Fibroblast of lung (primary cell): ENCODE results near the gene ZFR. TPM values are rescaled to one million over a fixed set of nuclear protein-coding genes. Genes with fewer than 3 reads are reported as not detected.

Experiments used
- DNase-seq, 2 donors: peaks; one replicate each; pipeline versions ENCODE4 v3.0.0 to v3.0.0-alpha.2; 2010; ENCODE audit warnings: low read depth in 2 of 2
- H2AFZ ChIP-seq: 2 replicates; pipeline ENCODE4 v1.5.1; 2012; ENCODE audit warnings: low read length, control low read depth, inconsistent platforms
- H3K27ac ChIP-seq: 2 replicates; pipeline ENCODE4 v1.5.1; 2011; ENCODE audit warnings: low read length, control low read depth; ENCODE audit not compliant: insufficient read depth
- H3K27me3 ChIP-seq: 2 replicates; pipeline ENCODE4 v1.5.1; 2011; ENCODE audit warnings: mild to moderate bottlenecking, low read length; ENCODE audit not compliant: control insufficient read depth, insufficient read depth
- H3K36me3 ChIP-seq: 2 replicates; pipeline ENCODE4 v1.5.1; 2011; ENCODE audit warnings: low read length; ENCODE audit not compliant: control insufficient read depth, insufficient read depth
- H3K4me1 ChIP-seq: 2 replicates; pipeline ENCODE4 v1.5.1; 2011; ENCODE audit warnings: low read length; ENCODE audit not compliant: control insufficient read depth, insufficient read depth; ENCODE audit errors: extremely low read depth
- H3K4me2 ChIP-seq: 2 replicates; pipeline ENCODE4 v1.5.1; 2011; ENCODE audit warnings: low read length, control low read depth; ENCODE audit not compliant: insufficient read depth; ENCODE audit errors: extremely low read depth
- H3K4me3 ChIP-seq, 4 experiments: fragments of 200-600 bp in 1 of 4; sonication (generic) in 1 of 4; replicated peaks in 1 of 4; 2 replicates each; pipeline ENCODE4 v1.5.1; 2011 to 2016; ENCODE audit warnings: low read length in 4 of 4, low read depth in 3 of 4, mild to moderate bottlenecking in 3 of 4, control low read depth in 2 of 4, inconsistent platforms in 1 of 4, mixed read lengths in 1 of 4; ENCODE audit not compliant: insufficient read depth in 1 of 4; ENCODE audit errors: control extremely low read depth in 1 of 4
- H3K79me2 ChIP-seq: 2 replicates; pipeline ENCODE4 v1.5.1; 2012; ENCODE audit warnings: mild to moderate bottlenecking, low read length, inconsistent platforms; ENCODE audit not compliant: control insufficient read depth, insufficient read depth
- H3K9ac ChIP-seq: 2 replicates; pipeline ENCODE4 v1.5.1; 2011; ENCODE audit warnings: mild to moderate bottlenecking, low read length, control low read depth; ENCODE audit not compliant: insufficient read depth
- H3K9me3 ChIP-seq: 2 replicates; pipeline ENCODE4 v1.5.1; 2012; ENCODE audit warnings: low read depth, low read length; ENCODE audit not compliant: control insufficient read depth, insufficient read depth
- H4K20me1 ChIP-seq: 2 replicates; pipeline ENCODE4 v1.5.1; 2011; ENCODE audit warnings: low read length; ENCODE audit not compliant: control insufficient read depth, insufficient read depth; ENCODE audit errors: extremely low read depth
- EZH2 ChIP-seq: IDR thresholded peaks from 2 replicates; pipeline ENCODE4 v1.5.1; 2012; ENCODE audit warnings: low read length, control low read depth, mild to moderate bottlenecking; ENCODE audit errors: missing control alignments
- polyA plus RNA-seq, 2 donors: library from polyadenylated mRNA; depleted of rRNA in 1 of 2; stranded (reverse) in 1 of 2; unstranded in 1 of 2; fragments of >200 nt; gene quantifications; 2 replicates each; pipeline ENCODE4 v1.2.1, GENCODE V29; 2011 to 2012; ENCODE audit warnings: missing spikeins in 1 of 2
- total RNA-seq: library from RNA; depleted of rRNA; stranded (reverse); fragments of >200 nt; gene quantifications from 2 replicates; pipeline ENCODE4 v1.2.1, GENCODE V29; 2014
- TF ChIP-seq, protein P1 (sequence below), 2 donors: IDR thresholded peaks in 1 of 2; conservative IDR thresholded peaks in 1 of 2; 1 replicate in 1 of 2; 2 replicates in 1 of 2; pipeline ENCODE4 v1.5.1; 2011 to 2012; ENCODE audit warnings: low read length in 2 of 2, control low read depth in 1 of 2, inconsistent platforms in 1 of 2, low read depth in 1 of 2, mild to moderate bottlenecking in 1 of 2

Gene ZFR
- total and polyA plus RNA-seq, 2 donors (not counting 1 experiment from before 2014, with no cell fraction given) = 56.8 to 113 TPM

- Histone ChIP-seq H3K4me3 (no peak overlapping the region), H3K27ac (no peak overlapping the region), H3K9ac (no peak overlapping the region), H3K79me2 (no peaks in the 10 kb centered on the region), H3K4me2 (no peak overlapping the region), H3K27me3 (no peaks in the 10 kb centered on the region), H4K20me1 (no peaks in the 10 kb centered on the region), H3K9me3 (no peaks in the 10 kb centered on the region), H3K4me1 (no peaks in the 10 kb centered on the region), H2AFZ (no peak overlapping the region), H3K36me3 (no peaks in the 10 kb centered on the region)
- DNase-seq = peak in 1 of 2 donors; percentile 8
- TF ChIP-seq, protein P1, sequence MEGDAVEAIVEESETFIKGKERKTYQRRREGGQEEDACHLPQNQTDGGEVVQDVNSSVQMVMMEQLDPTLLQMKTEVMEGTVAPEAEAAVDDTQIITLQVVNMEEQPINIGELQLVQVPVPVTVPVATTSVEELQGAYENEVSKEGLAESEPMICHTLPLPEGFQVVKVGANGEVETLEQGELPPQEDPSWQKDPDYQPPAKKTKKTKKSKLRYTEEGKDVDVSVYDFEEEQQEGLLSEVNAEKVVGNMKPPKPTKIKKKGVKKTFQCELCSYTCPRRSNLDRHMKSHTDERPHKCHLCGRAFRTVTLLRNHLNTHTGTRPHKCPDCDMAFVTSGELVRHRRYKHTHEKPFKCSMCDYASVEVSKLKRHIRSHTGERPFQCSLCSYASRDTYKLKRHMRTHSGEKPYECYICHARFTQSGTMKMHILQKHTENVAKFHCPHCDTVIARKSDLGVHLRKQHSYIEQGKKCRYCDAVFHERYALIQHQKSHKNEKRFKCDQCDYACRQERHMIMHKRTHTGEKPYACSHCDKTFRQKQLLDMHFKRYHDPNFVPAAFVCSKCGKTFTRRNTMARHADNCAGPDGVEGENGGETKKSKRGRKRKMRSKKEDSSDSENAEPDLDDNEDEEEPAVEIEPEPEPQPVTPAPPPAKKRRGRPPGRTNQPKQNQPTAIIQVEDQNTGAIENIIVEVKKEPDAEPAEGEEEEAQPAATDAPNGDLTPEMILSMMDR (conservative IDR thresholded peaks at IDR 0.05 in 1 of 2, IDR thresholded peaks at IDR 0.05 in 1 of 2; ENCODE audit: low read depth in 1 of 2, low read length in 2 of 2) = no peak
- TF ChIP-seq EZH2 = no peak
Observed at GRCh38 chr5:32343058-32343672, 101.4 kb downstream of the ZFR start.

DNA sequence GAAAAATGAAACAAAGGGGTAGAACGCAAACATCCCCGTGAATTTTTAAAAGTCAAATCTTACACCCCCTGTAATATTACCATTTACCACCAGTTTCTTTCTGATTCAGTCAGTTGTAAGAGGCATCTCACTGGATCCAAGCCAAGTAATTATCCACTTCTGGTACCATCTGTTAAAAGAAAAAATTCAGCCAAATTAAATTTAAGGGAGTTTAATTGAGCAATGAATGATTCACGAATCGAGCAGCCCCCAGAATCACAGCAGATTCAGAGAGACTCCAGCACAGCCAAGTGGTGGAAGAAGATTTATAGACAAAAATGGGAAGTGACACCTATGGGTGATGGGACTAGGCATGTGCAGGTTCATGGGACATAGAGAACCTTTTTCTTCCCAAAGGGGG is 101.9 kb downstream of the ZFR start:
- no peaks in the 10 kb centered on the region for H3K9me3 ChIP-seq
- H4K20me1 ChIP-seq = no peaks in the 10 kb centered on the region
- H3K27me3 ChIP-seq = no peaks in the 10 kb centered on the region
- no peak overlapping the region for H3K4me3 ChIP-seq
- no peak overlapping the region for H3K27ac ChIP-seq
- H3K9ac ChIP-seq = no peak overlapping the region
- H3K79me2 ChIP-seq = no peaks in the 10 kb centered on the region
- TF ChIP-seq, protein P1 (conservative IDR thresholded peaks at IDR 0.05 in 1 of 2, IDR thresholded peaks at IDR 0.05 in 1 of 2; ENCODE audit: low read depth in 1 of 2, low read length in 2 of 2) = no peak
- TF ChIP-seq EZH2 = no peak
- no peak for DNase-seq
- no peak overlapping the region for H2AFZ ChIP-seq
- H3K4me1 ChIP-seq = no peaks in the 10 kb centered on the region
- no peaks in the 10 kb centered on the region for H3K36me3 ChIP-seq
- H3K4me2 ChIP-seq = no peak overlapping the region

DNA sequence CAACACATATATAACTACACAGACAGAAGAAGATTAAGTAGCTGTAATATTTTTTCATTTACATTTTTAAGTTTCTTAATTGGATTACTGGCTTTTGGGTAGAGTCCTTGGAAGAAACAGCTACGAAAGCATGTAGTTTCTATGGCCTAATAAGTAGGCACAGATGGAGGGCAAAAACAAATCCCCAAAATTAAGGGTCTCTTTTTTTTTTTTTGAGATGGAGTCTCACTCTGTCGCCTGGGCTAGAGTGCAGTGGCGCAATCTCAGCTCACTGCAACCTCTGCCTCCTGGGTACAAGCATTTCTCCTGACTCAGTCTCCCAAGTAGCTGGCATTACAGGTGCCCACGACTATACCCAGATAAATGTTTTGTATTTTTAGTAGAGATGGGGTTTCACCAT is 104.7 kb downstream of the ZFR start:
- Histone ChIP-seq H3K79me2 (no peaks in the 10 kb centered on the region), H3K9me3 (no peaks in the 10 kb centered on the region)
- DNase-seq = no peak

More for the DNA sequence above, 104.7 kb downstream of the ZFR start:
- H3K9ac ChIP-seq = no peak overlapping the region
- H2AFZ ChIP-seq = no peak overlapping the region
- H3K36me3 ChIP-seq = no peaks in the 10 kb centered on the region
- TF ChIP-seq, protein P1 (conservative IDR thresholded peaks at IDR 0.05 in 1 of 2, IDR thresholded peaks at IDR 0.05 in 1 of 2; ENCODE audit: low read depth in 1 of 2, low read length in 2 of 2) = no peak
- no peaks in the 10 kb centered on the region for H4K20me1 ChIP-seq
- H3K4me3 ChIP-seq = no peak overlapping the region
- no peak overlapping the region for H3K27ac ChIP-seq
- no peaks in the 10 kb centered on the region for H3K4me1 ChIP-seq
- no peaks in the 10 kb centered on the region for H3K27me3 ChIP-seq
- H3K4me2 ChIP-seq = no peak overlapping the region
